OCI-M2 (cell line): ENCODE data around the gene GSX1.
"Not testable (repeated sequence)": the region's sequence is repeated elsewhere in the genome, so short reads cannot be mapped to it uniquely, and the experiment has no call there.

Experiments used
- DNase-seq: peaks from one replicate; lab custom pipeline; 2025; ENCODE audit not compliant: unreplicated experiment; lab: John Stamatoyannopoulos, UW

The GSX1 gene

GRCh38 chr13:27793507-27794367, 1.5 kb downstream of the GSX1 start:
- no peak for DNase-seq

- DNase-seq = no peak
These were observed 2.0 kb downstream of the GSX1 start for GRCh38 chr13:27794368-27794691.

GRCh38 chr13:27794921-27795717, 2.8 kb downstream of the GSX1 start:
- no peak for DNase-seq

- no peak for DNase-seq
These were observed 3.4 kb downstream of the GSX1 start for GRCh38 chr13:27795718-27796019.

GRCh38 chr13:27796544-27797227, 4.4 kb downstream of the GSX1 start:
- no peak for DNase-seq

- DNase-seq = no peak
These were observed 4.9 kb downstream of the GSX1 start for GRCh38 chr13:27797228-27797624.

GRCh38 chr13:27806744-27807387, 14.6 kb downstream of the GSX1 start:
- no peak for DNase-seq

- no peak for DNase-seq
These were observed 16.7 kb downstream of the GSX1 start for GRCh38 chr13:27808851-27809550.

- no peak for DNase-seq
These were observed 17.7 kb downstream of the GSX1 start for GRCh38 chr13:27810009-27810408.

- no peak for DNase-seq
These were observed 18.2 kb downstream of the GSX1 start for GRCh38 chr13:27810461-27810860.

- DNase-seq = no peak
These were observed 21.5 kb downstream of the GSX1 start for GRCh38 chr13:27813826-27814225.

- not testable (repeated sequence) for DNase-seq
These were observed 25.5 kb downstream of the GSX1 start for GRCh38 chr13:27817832-27818231.

GRCh38 chr13:27820524-27821482, 28.5 kb downstream of the GSX1 start:
- DNase-seq = no peak

GRCh38 chr13:27821566-27821965, 29.3 kb downstream of the GSX1 start:
- DNase-seq = no peak

GRCh38 chr13:27822258-27822872, 30.1 kb downstream of the GSX1 start:
- no peak for DNase-seq

GRCh38 chr13:27822873-27823311, 30.6 kb downstream of the GSX1 start:
- no peak for DNase-seq

GRCh38 chr13:27824121-27824520, 31.8 kb downstream of the GSX1 start:
- no peak for DNase-seq

GRCh38 chr13:27825072-27825471, 32.8 kb downstream of the GSX1 start:
- DNase-seq = no peak
